ENCODE measurements around the gene CACNA1E. TPM values are rescaled to one million over a fixed set of nuclear protein-coding genes. Genes with fewer than 3 reads are reported as not detected.

The CACNA1E gene
- total RNA-seq, 1 experiment from 2014 or later = 0.45 TPM

DNA sequence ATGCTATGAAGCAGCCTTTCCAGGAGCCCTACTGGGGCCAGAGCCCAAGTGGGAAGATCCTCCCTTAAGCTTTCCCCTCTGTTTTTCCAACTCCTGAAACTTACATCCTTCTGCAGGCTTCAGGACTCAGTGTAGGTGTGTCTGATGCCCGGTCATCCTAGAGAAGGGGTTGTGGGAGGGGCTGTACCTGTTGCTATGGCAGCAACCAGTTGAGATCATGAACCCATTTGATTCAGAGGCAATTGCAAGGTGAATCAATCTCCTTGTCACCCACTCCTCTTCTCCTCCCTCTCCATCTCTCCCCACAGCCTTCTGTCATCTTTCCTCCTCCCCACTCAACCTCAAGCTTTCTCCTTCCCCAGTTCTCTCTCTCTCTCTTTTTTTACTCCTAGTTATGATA lies 151.8 kb downstream of the CACNA1E start:
- BruUV-seq (replicated peaks) = no TSS peak
- TF ChIP-seq, protein P1, sequence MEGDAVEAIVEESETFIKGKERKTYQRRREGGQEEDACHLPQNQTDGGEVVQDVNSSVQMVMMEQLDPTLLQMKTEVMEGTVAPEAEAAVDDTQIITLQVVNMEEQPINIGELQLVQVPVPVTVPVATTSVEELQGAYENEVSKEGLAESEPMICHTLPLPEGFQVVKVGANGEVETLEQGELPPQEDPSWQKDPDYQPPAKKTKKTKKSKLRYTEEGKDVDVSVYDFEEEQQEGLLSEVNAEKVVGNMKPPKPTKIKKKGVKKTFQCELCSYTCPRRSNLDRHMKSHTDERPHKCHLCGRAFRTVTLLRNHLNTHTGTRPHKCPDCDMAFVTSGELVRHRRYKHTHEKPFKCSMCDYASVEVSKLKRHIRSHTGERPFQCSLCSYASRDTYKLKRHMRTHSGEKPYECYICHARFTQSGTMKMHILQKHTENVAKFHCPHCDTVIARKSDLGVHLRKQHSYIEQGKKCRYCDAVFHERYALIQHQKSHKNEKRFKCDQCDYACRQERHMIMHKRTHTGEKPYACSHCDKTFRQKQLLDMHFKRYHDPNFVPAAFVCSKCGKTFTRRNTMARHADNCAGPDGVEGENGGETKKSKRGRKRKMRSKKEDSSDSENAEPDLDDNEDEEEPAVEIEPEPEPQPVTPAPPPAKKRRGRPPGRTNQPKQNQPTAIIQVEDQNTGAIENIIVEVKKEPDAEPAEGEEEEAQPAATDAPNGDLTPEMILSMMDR (IDR thresholded peaks at IDR 0.05; ENCODE audit: insufficient read depth in 1 of 2, low read depth in 1 of 2, low read length in 1 of 2, severe bottlenecking in 1 of 2, unreplicated experiment in 1 of 2) = no peak
- Mint-ChIP-seq H3K27ac (ENCODE audit: unreplicated experiment) (no peak overlapping the region), H3K4me3 (ENCODE audit: unreplicated experiment) (no peak overlapping the region), H3K4me1 (ENCODE audit: low read depth, unreplicated experiment) (no peaks in the 10 kb centered on the region), H3K27me3 (ENCODE audit: insufficient read depth, unreplicated experiment) (peaks cover 22% of the 10 kb centered on the region), H3K9me3 (ENCODE audit: unreplicated experiment) (no peaks in the 10 kb centered on the region), H3K36me3 (ENCODE audit: insufficient read depth, unreplicated experiment) (no peaks in the 10 kb centered on the region)
- CTCF ChIA-PET = no interaction called here
- no peaks in the 10 kb centered on the region for H3K36me3 ChIP-seq (ENCODE audit: control insufficient read depth, insufficient read depth, low read length)
- POLR2A ChIA-PET = no interaction called here
- no peak for DNase-seq
- H3K4me1 ChIP-seq = no peaks in the 10 kb centered on the region
- peaks cover 1% of the 10 kb centered on the region; the same call in 1 of the 2 replicates for H3K27me3 ChIP-seq (replicated peaks; ENCODE audit: control insufficient read depth, insufficient read depth, low read length)
- intact Hi-C loops (cut with micrococcal nuclease; ENCODE audit: unreplicated experiment) = no loop called here
- H3K4me3 ChIP-seq (ENCODE audit: low read depth, low read length) = no peak overlapping the region
- no peaks in the 10 kb centered on the region for H3K9me3 ChIP-seq

DNA sequence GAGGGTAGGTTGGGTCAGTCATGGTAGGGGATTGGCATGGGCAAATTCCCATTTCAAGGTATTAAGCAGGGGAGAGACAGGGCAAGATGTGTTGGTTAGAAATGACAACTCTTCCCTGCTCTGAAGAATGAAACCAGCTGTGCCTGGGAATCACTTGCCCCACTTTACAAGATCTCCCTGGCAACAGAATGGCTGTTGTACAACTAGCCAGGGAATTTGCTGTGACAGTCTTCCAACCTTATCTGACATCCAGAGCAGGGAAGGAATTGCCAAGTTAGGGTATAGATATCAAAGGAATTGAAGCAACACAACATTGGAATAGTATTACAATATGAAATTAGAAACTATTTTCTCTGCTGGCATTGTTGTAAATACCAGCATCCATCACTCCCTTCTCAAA lies 154.7 kb downstream of the CACNA1E start:
- H3K4me3 Mint-ChIP-seq (ENCODE audit: unreplicated experiment) = no peak overlapping the region
- TF ChIP-seq, protein P1 (IDR thresholded peaks at IDR 0.05; ENCODE audit: insufficient read depth in 1 of 2, low read depth in 1 of 2, low read length in 1 of 2, severe bottlenecking in 1 of 2, unreplicated experiment in 1 of 2) = no peak
- POLR2A ChIA-PET = no interaction called here

DNA sequence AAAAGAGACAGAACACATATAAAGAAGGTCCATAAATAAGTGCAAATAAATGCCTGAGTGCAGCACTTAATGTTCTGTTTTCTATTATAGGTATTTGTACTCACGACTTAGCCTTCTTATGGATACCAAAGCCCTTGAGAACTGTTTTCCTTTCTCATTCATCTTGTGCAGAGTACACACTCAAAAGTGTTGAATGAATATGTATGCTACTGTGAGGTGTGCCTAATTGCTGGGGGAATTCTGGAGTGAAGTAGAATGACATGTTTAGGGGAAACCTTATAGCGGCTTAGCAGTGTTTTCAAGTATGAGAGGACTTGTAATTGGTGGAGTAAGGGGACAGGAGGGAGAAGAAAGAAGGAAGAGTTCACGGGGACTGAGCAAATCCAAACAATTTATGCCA lies 157.6 kb downstream of the CACNA1E start:
- no peaks in the 10 kb centered on the region for H3K4me1 ChIP-seq
- Mint-ChIP-seq H3K4me3 (ENCODE audit: unreplicated experiment) (no peak overlapping the region), H3K9me3 (ENCODE audit: unreplicated experiment) (no peaks in the 10 kb centered on the region), H3K36me3 (ENCODE audit: insufficient read depth, unreplicated experiment) (no peaks in the 10 kb centered on the region), H3K27me3 (ENCODE audit: insufficient read depth, unreplicated experiment) (peaks cover 17% of the 10 kb centered on the region), H3K4me1 (ENCODE audit: low read depth, unreplicated experiment) (no peaks in the 10 kb centered on the region), H3K27ac (ENCODE audit: unreplicated experiment) (no peak overlapping the region)
- TF ChIP-seq, protein P1 (IDR thresholded peaks at IDR 0.05; ENCODE audit: insufficient read depth in 1 of 2, low read depth in 1 of 2, low read length in 1 of 2, severe bottlenecking in 1 of 2, unreplicated experiment in 1 of 2) = no peak
- no peaks in the 10 kb centered on the region for H3K36me3 ChIP-seq (ENCODE audit: control insufficient read depth, insufficient read depth, low read length)
- no peak for DNase-seq
- BruUV-seq (replicated peaks) = no TSS peak
- ChIA-PET CTCF (no interaction called here), POLR2A (no interaction called here)
- no peaks in the 10 kb centered on the region for H3K9me3 ChIP-seq
- H3K27me3 ChIP-seq (replicated peaks; ENCODE audit: control insufficient read depth, insufficient read depth, low read length) = peaks cover 1% of the 10 kb centered on the region; the same call in 1 of the 2 replicates
- intact Hi-C loops (cut with micrococcal nuclease; ENCODE audit: unreplicated experiment) = no loop called here
- no peak overlapping the region for H3K4me3 ChIP-seq (ENCODE audit: low read depth, low read length)

More for the DNA sequence above, 154.7 kb downstream of the CACNA1E start:
- BruUV-seq (replicated peaks) = no TSS peak
- intact Hi-C loops (cut with micrococcal nuclease; ENCODE audit: unreplicated experiment) = no loop called here
- no peak overlapping the region for H3K27ac Mint-ChIP-seq (ENCODE audit: unreplicated experiment)
- no peaks in the 10 kb centered on the region for H3K9me3 Mint-ChIP-seq (ENCODE audit: unreplicated experiment)
- CTCF ChIA-PET = no interaction called here
- H3K27me3 ChIP-seq (replicated peaks; ENCODE audit: control insufficient read depth, insufficient read depth, low read length) = peaks cover 1% of the 10 kb centered on the region; the same call in 1 of the 2 replicates
- H3K27me3 Mint-ChIP-seq (ENCODE audit: insufficient read depth, unreplicated experiment) = peaks cover 25% of the 10 kb centered on the region
- no peaks in the 10 kb centered on the region for H3K4me1 Mint-ChIP-seq (ENCODE audit: low read depth, unreplicated experiment)
- H3K36me3 Mint-ChIP-seq (ENCODE audit: insufficient read depth, unreplicated experiment) = no peaks in the 10 kb centered on the region
- H3K4me3 ChIP-seq (ENCODE audit: low read depth, low read length) = no peak overlapping the region
- no peaks in the 10 kb centered on the region for H3K4me1 ChIP-seq
- no peak for DNase-seq
- no peaks in the 10 kb centered on the region for H3K36me3 ChIP-seq (ENCODE audit: control insufficient read depth, insufficient read depth, low read length)
- no peaks in the 10 kb centered on the region for H3K9me3 ChIP-seq
